ENCODE measurements around the gene PTGR3.

The PTGR3 gene

GRCh38 chr18:75240433-75240832 is 31.5 kb upstream of the PTGR3 start:
- Mint-ChIP-seq H3K27me3 (ENCODE audit: low read depth, poor library complexity) (no peaks in the 10 kb centered on the region), H3K36me3 (ENCODE audit: low read depth) (peaks cover 81% of the 10 kb centered on the region), H3K27ac (no peak overlapping the region), H3K9me3 (peaks cover 41% of the 10 kb centered on the region), H3K4me3 (no peak overlapping the region), H3K4me1 (peaks cover 66% of the 10 kb centered on the region)
- TF ChIP-seq CTCF (IDR thresholded peaks at IDR 0.05) = no peak
- DNase-seq = no peak

DNA sequence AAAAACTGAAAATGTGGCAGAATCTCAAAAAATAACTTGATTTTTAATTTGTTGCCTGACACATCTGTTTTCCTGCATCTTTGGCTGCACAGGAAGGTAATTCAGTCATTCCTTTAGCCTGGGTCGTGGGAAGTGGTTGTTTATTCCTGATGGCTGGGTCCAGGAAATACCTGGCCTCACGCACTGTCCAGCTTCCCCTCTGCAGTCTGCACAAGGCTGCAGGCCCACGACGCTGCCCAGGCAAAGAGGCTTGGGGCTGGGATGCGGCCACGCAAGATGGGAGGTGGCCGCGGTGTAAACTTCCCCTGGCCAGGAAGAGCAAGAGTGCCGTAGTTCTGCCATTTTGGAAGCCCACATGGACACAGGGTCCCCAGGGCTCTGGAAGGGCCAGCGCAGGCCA is 29.8 kb upstream of the PTGR3 start:
- Mint-ChIP-seq H3K27me3 (ENCODE audit: low read depth, poor library complexity) (no peaks in the 10 kb centered on the region), H3K4me3 (no peak overlapping the region), H3K27ac (no peak overlapping the region), H3K36me3 (ENCODE audit: low read depth) (peaks cover 94% of the 10 kb centered on the region), H3K9me3 (peaks cover 41% of the 10 kb centered on the region), H3K4me1 (peaks cover 66% of the 10 kb centered on the region)
- no peak for DNase-seq
- TF ChIP-seq CTCF (IDR thresholded peaks at IDR 0.05) = no peak

DNA sequence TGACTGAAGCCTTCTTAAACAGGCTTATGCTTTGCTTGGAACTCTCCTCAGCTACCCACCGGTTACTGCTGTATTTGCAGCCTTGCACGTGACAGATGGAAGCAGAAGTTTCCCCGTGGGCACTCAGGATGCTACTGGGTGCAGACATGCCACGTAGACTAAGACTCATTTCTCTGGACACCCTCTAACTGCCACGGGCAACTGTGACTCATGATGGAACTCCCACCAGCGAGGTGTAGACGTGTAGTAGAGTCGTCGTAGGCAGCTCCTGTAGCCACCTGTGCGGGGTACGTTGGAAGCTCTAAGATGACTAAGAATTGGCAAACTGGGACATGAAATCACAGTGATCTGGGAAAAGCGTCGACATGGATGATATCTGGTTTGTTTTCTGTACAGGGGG is 29.2 kb upstream of the PTGR3 start:
- no peaks in the 10 kb centered on the region for H3K27me3 Mint-ChIP-seq (ENCODE audit: low read depth, poor library complexity)

DNA sequence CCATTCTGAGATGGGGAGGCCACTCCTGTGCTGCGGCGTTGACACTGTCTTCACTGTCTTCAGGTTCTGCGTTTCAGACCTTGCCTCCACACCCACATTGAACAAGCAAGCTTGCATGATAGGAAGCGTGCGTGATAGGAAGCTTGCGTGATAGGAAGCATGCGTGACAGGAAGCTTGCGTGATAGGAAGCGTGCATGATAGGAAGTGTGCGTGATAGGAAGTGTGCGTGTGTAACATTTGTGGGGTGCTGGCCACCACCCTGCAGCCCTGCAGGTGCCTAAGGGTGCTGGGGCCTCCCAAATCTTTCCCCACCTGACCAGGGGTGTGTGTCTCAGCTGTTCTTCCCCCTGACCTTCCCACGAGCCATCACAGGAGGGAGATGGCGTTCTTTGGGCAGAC is 27.0 kb upstream of the PTGR3 start:
- Mint-ChIP-seq H3K27ac (peak overlapping the region; percentile 52), H3K9me3 (peaks cover 22% of the 10 kb centered on the region), H3K4me1 (peaks cover 73% of the 10 kb centered on the region), H3K4me3 (no peak overlapping the region), H3K36me3 (ENCODE audit: low read depth) (peaks cover 66% of the 10 kb centered on the region), H3K27me3 (ENCODE audit: low read depth, poor library complexity) (no peaks in the 10 kb centered on the region)
- no peak for DNase-seq
- no peak for TF ChIP-seq CTCF (IDR thresholded peaks at IDR 0.05)

More for the DNA sequence above, 29.2 kb upstream of the PTGR3 start:
- peaks cover 37% of the 10 kb centered on the region for H3K9me3 Mint-ChIP-seq
- peak overlapping the region; percentile 16 for H3K27ac Mint-ChIP-seq
- peaks cover 66% of the 10 kb centered on the region for H3K4me1 Mint-ChIP-seq
- DNase-seq = no peak
- no peak for TF ChIP-seq CTCF (IDR thresholded peaks at IDR 0.05)
- no peak overlapping the region for H3K4me3 Mint-ChIP-seq
- peaks cover 88% of the 10 kb centered on the region for H3K36me3 Mint-ChIP-seq (ENCODE audit: low read depth)

GRCh38 chr18:75234901-75235300 is 26.0 kb upstream of the PTGR3 start:
- peaks cover 83% of the 10 kb centered on the region for H3K4me1 Mint-ChIP-seq
- H3K4me3 Mint-ChIP-seq = no peak overlapping the region
- H3K27me3 Mint-ChIP-seq (ENCODE audit: low read depth, poor library complexity) = no peaks in the 10 kb centered on the region
- peak overlapping the region; percentile 57 for H3K27ac Mint-ChIP-seq
- H3K9me3 Mint-ChIP-seq = peaks cover 13% of the 10 kb centered on the region
- no peak for TF ChIP-seq CTCF (IDR thresholded peaks at IDR 0.05)
- no peak for DNase-seq
- peaks cover 65% of the 10 kb centered on the region for H3K36me3 Mint-ChIP-seq (ENCODE audit: low read depth)

- Mint-ChIP-seq H3K36me3 (ENCODE audit: low read depth) (peaks cover 42% of the 10 kb centered on the region), H3K27ac (peak overlapping the region; percentile 87), H3K9me3 (no peaks in the 10 kb centered on the region), H3K4me1 (peaks cover 98% of the 10 kb centered on the region), H3K27me3 (ENCODE audit: low read depth, poor library complexity) (no peaks in the 10 kb centered on the region), H3K4me3 (no peak overlapping the region)
- no peak for DNase-seq
- no peak for TF ChIP-seq CTCF (IDR thresholded peaks at IDR 0.05)
Measured at GRCh38 chr18:75231053-75231406, 22.1 kb upstream of the PTGR3 start.

Measured in nephron progenitor cell (in vitro differentiated cells).